Parathyroid adenoma (tissue), 2 donors: ENCODE measurements around the gene DHRS1.

Source experiments
- H2AFZ ChIP-seq: fragments of 300-600 bp; sonication (generic); one replicate; pipeline ENCODE4 v1.7.0; 2017; ENCODE audit warnings: antibody characterized with exemption, mild to moderate bottlenecking
- H3K27ac ChIP-seq: fragments of 300-600 bp; sonication (generic); one replicate; pipeline ENCODE4 v1.7.0; 2017
- H3K27me3 ChIP-seq: fragments of 300-600 bp; sonication (generic); one replicate; pipeline ENCODE4 v1.7.0; 2017; ENCODE audit warnings: low read length; ENCODE audit not compliant: control insufficient read depth, insufficient read depth
- H3K36me3 ChIP-seq: fragments of 300-600 bp; sonication (generic); one replicate; pipeline ENCODE4 v1.7.0; 2017; ENCODE audit warnings: low read length; ENCODE audit not compliant: control insufficient read depth, insufficient read depth
- H3K4me1 ChIP-seq: fragments of 300-600 bp; sonication (generic); one replicate; pipeline ENCODE4 v1.7.0; 2017; ENCODE audit warnings: control low read depth
- H3K4me2 ChIP-seq: fragments of 300-600 bp; sonication (generic); one replicate; pipeline ENCODE4 v1.7.0; 2017; ENCODE audit warnings: low read length
- H3K4me3 ChIP-seq: fragments of 300-600 bp; sonication (generic); one replicate; pipeline ENCODE4 v1.7.0; 2017; ENCODE audit warnings: low read depth, low read length
- H3K79me2 ChIP-seq: fragments of 300-600 bp; sonication (generic); one replicate; pipeline ENCODE4 v1.7.0; 2017; ENCODE audit warnings: control low read depth
- H3K9ac ChIP-seq: fragments of 300-600 bp; sonication (generic); one replicate; pipeline ENCODE4 v1.7.0; 2017; ENCODE audit warnings: mild to moderate bottlenecking
- H3K9me3 ChIP-seq: fragments of 300-600 bp; sonication (generic); one replicate; pipeline ENCODE4 v1.7.0; 2017; ENCODE audit warnings: low read length; ENCODE audit not compliant: control insufficient read depth
- CTCF ChIP-seq: fragments of 300-600 bp; sonication (generic); IDR thresholded peaks from one replicate; pipeline ENCODE4 v1.7.0; 2017; ENCODE audit warnings: antibody characterized with exemption, mild to moderate bottlenecking
- donor health status: primary hyperparathyroidism.

The DHRS1 gene

GRCh38 chr14:24253936-24254335, 45.6 kb downstream of the DHRS1 start:
- Histone ChIP-seq H3K79me2 (no peaks in the 10 kb centered on the region), H3K27ac (no peak overlapping the region), H3K36me3 (no peaks in the 10 kb centered on the region), H3K4me2 (no peak overlapping the region), H3K9ac (no peak overlapping the region), H3K9me3 (no peaks in the 10 kb centered on the region), H3K27me3 (no peaks in the 10 kb centered on the region), H2AFZ (no peak overlapping the region), H3K4me3 (no peak overlapping the region), H3K4me1 (no peaks in the 10 kb centered on the region)
- TF ChIP-seq CTCF, result no peak

GRCh38 chr14:24252289-24253124, 47.1 kb downstream of the DHRS1 start:
- no peaks in the 10 kb centered on the region for H3K27me3 ChIP-seq
- no peak for TF ChIP-seq CTCF
- H3K36me3 ChIP-seq, result no peaks in the 10 kb centered on the region
- no peak overlapping the region for H3K9ac ChIP-seq
- H3K9me3 ChIP-seq, result no peaks in the 10 kb centered on the region
- no peaks in the 10 kb centered on the region for H3K79me2 ChIP-seq
- no peak overlapping the region for H3K4me2 ChIP-seq
- no peak overlapping the region for H2AFZ ChIP-seq
- H3K27ac ChIP-seq, result no peak overlapping the region
- H3K4me3 ChIP-seq, result no peak overlapping the region
- H3K4me1 ChIP-seq, result no peaks in the 10 kb centered on the region

GRCh38 chr14:24251880-24252288, 47.7 kb downstream of the DHRS1 start:
- Histone ChIP-seq H2AFZ (no peak overlapping the region), H3K79me2 (no peaks in the 10 kb centered on the region), H3K4me1 (no peaks in the 10 kb centered on the region), H3K27ac (no peak overlapping the region), H3K9me3 (no peaks in the 10 kb centered on the region), H3K4me2 (no peak overlapping the region), H3K27me3 (no peaks in the 10 kb centered on the region), H3K9ac (no peak overlapping the region), H3K36me3 (no peaks in the 10 kb centered on the region), H3K4me3 (no peak overlapping the region)
- TF ChIP-seq CTCF, result no peak

DNA sequence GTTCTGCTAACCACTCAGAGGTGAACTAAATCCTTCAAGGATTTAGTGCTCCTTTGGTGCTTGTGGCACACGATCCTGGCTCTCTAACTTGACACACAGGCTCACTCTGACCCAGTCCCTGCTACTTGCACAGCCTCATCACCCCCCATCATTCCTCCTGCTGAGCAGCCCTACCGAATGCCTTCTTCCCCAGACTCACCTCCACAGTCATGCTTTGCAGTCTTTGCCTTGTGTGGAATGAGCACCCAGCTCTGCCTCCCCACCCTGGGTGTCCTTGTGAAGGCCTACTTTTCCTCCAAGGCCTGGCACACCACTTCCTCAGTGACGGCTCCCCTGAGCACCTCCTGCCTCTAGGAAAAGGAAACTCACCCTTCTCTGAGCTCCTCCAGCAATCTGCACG, 49.2 kb downstream of the DHRS1 start:
- Histone ChIP-seq H3K79me2 (no peaks in the 10 kb centered on the region), H3K27ac (no peak overlapping the region), H3K4me2 (no peak overlapping the region), H3K27me3 (no peaks in the 10 kb centered on the region), H3K9me3 (no peaks in the 10 kb centered on the region), H2AFZ (no peak overlapping the region), H3K4me1 (no peaks in the 10 kb centered on the region), H3K4me3 (no peak overlapping the region), H3K9ac (no peak overlapping the region), H3K36me3 (no peaks in the 10 kb centered on the region)
- TF ChIP-seq CTCF, result no peak
